B cell (primary cell): ENCODE results near the gene SLC35B2. TPM values are rescaled to one million over a fixed set of nuclear protein-coding genes. Genes with fewer than 3 reads are reported as not detected.

Experiments
- ATAC-seq: fragments of 200-7000 bp; cut with Tn5 transposase; one replicate; pipeline ENCODE4 v1.10.0; 2021; ENCODE audit warnings: low read depth, mild to moderate bottlenecking, moderate number of reproducible peaks, moderate library complexity
- CTCF ChIA-PET: fragments of 350-600 bp; sonication (Branson Sonifier 250); formaldehyde crosslinking; loops from one replicate; lab custom pipeline; 2021; ENCODE audit warnings: antibody characterized with exemption, inconsistent platforms; lab: Charles Lee
- POLR2A ChIA-PET: fragments of 350-600 bp; sonication (Branson Sonifier 250); formaldehyde crosslinking; loops from one replicate; lab custom pipeline; 2021; ENCODE audit warnings: antibody characterized with exemption; lab: Charles Lee
- DNase-seq: peaks from one replicate; pipeline ENCODE4 v3.0.0; 2013
- H2AFZ ChIP-seq: 2 replicates; pipeline ENCODE4 v1.6.1; 2012; ENCODE audit warnings: mild to moderate bottlenecking, low read depth, low read length; ENCODE audit not compliant: insufficient read depth, poor library complexity, severe bottlenecking
- H3K27ac ChIP-seq, 2 donors: 1 replicate in 1 of 2; 2 replicates in 1 of 2; pipeline ENCODE4 v1.5.1; 2012 to 2013; ENCODE audit warnings: low read length in 2 of 2, mild to moderate bottlenecking in 2 of 2, moderate library complexity in 1 of 2
- H3K27me3 ChIP-seq, 4 experiments: fragments of 200-600 bp in 1 of 4; sonication (generic) in 1 of 4; replicated peaks in 1 of 4; 1 replicate in 2 of 4; 2 replicates in 2 of 4; pipeline versions ENCODE4 v1.6.1 to v1.7.0; 2013 to 2016; ENCODE audit warnings: low read length in 3 of 4, mild to moderate bottlenecking in 2 of 4, mixed read lengths in 1 of 4, moderate library complexity in 1 of 4; ENCODE audit not compliant: insufficient read depth in 4 of 4, control insufficient read depth in 3 of 4; ENCODE audit errors: control extremely low read depth in 1 of 4
- H3K36me3 ChIP-seq, 2 experiments: replicated peaks in 1 of 2; 1 replicate in 1 of 2; 2 replicates in 1 of 2; pipeline versions ENCODE4 v1.6.1 to v1.7.1; 2013; ENCODE audit warnings: low read length in 1 of 2; ENCODE audit not compliant: insufficient read depth in 2 of 2, control insufficient read depth in 1 of 2; ENCODE audit errors: control extremely low read depth in 1 of 2, extremely low read depth in 1 of 2
- H3K4me1 ChIP-seq, 2 donors: fragments of 200-600 bp in 1 of 2; sonication (generic) in 1 of 2; 1 replicate in 1 of 2; 2 replicates in 1 of 2; pipeline versions ENCODE4 v1.5.1 to v1.6.1; 2013 to 2017; ENCODE audit warnings: low read length in 2 of 2; ENCODE audit not compliant: control insufficient read depth in 2 of 2, insufficient read depth in 2 of 2
- H3K4me2 ChIP-seq: replicated peaks from 2 replicates; pipeline ENCODE3; 2012; ENCODE audit warnings: mild to moderate bottlenecking, low read depth, low read length; ENCODE audit not compliant: poor library complexity, severe bottlenecking
- H3K4me3 ChIP-seq, 5 experiments: fragments of 200-600 bp in 1 of 5; sonication (generic) in 1 of 5; 1 replicate in 3 of 5; 2 replicates in 2 of 5; pipeline versions ENCODE4 v1.5.1 to v1.7.0; 2011 to 2016; ENCODE audit warnings: low read length in 4 of 5, mild to moderate bottlenecking in 4 of 5, low read depth in 2 of 5, control low read depth in 1 of 5, moderate library complexity in 1 of 5; ENCODE audit not compliant: insufficient read depth in 1 of 5; ENCODE audit errors: control extremely low read depth in 1 of 5, extremely low read depth in 1 of 5
- H3K79me2 ChIP-seq: fragments of 200-600 bp; sonication (generic); one replicate; pipeline ENCODE4 v1.6.0; 2016; ENCODE audit warnings: low read length; ENCODE audit not compliant: control insufficient read depth, insufficient read depth
- H3K9ac ChIP-seq: fragments of 200-600 bp; sonication (generic); 2 replicates; pipeline ENCODE4 v1.6.1; 2017; ENCODE audit warnings: mild to moderate bottlenecking, low read length, moderate library complexity
- H3K9me3 ChIP-seq, 3 donors: one replicate each; pipeline versions ENCODE4 v1.6.1 to v1.7.1; 2013; ENCODE audit warnings: low read length in 2 of 3; ENCODE audit not compliant: control insufficient read depth in 2 of 3, insufficient read depth in 1 of 3; ENCODE audit errors: control extremely low read depth in 1 of 3
- H4K20me1 ChIP-seq: 2 replicates; pipeline ENCODE4 v1.6.0; 2012; ENCODE audit warnings: mild to moderate bottlenecking, low read length; ENCODE audit not compliant: insufficient read depth, control insufficient read depth, poor library complexity, severe bottlenecking
- H3K27ac Mint-ChIP-seq: one replicate; pipeline ENCODE4 v1.8.0; 2021; ENCODE audit warnings: mixed read lengths
- H3K27me3 Mint-ChIP-seq: one replicate; pipeline ENCODE4 v1.8.0; 2021; ENCODE audit warnings: mixed read lengths
- H3K4me1 Mint-ChIP-seq: one replicate; pipeline ENCODE4 v1.8.0; 2021; ENCODE audit warnings: mixed read lengths
- H3K4me3 Mint-ChIP-seq: one replicate; pipeline ENCODE4 v1.8.0; 2021; ENCODE audit warnings: mixed read lengths
- H3K9me3 Mint-ChIP-seq: one replicate; pipeline ENCODE4 v1.8.0; 2022; ENCODE audit warnings: mixed read lengths; ENCODE audit not compliant: insufficient read depth
- EZH2 ChIP-seq: IDR thresholded peaks from 2 replicates; pipeline ENCODE4 v1.6.1; 2012; ENCODE audit warnings: borderline replicate concordance, low read depth, mild to moderate bottlenecking, moderate library complexity, low read length; ENCODE audit not compliant: insufficient read depth, poor library complexity, severe bottlenecking
- WGBS: methylation state at CpG from one replicate; pipeline ENCODE4 v1.1.5; 2013; ENCODE audit warnings: missing lambda C conversion rate; ENCODE audit not compliant: insufficient coverage; 5-methylcytosine and 5-hydroxymethylcytosine counted together
- intact Hi-C: fragments of 100-400 bp; cut with micrococcal nuclease; formaldehyde crosslinking; loops from one replicate; pipeline ENCODE4 v1.10.0; 2022
- polyA plus RNA-seq: library from polyadenylated mRNA; depleted of rRNA; stranded (reverse); fragments of >200 nt; gene quantifications from 2 replicates; pipeline ENCODE4 v1.2.3, GENCODE V29; 2012
- total RNA-seq, 2 donors: library from RNA; stranded (reverse); fragments of 120-200 nt in 1 of 2; gene quantifications; 1 replicate in 1 of 2; 2 replicates in 1 of 2; pipeline versions ENCODE4 v1.2.3 to v1.2.4, GENCODE V29; 2013 to 2022
- TF ChIP-seq, protein P1 (sequence below): fragments of 200-600 bp; IDR thresholded peaks from one replicate; pipeline ENCODE4 v1.8.0; 2022; ENCODE audit warnings: antibody characterized with exemption, mild to moderate bottlenecking

SLC35B2 gene
- total and polyA plus RNA-seq, 2 donors (not counting 1 experiment from before 2014, with no cell fraction given) = 30.0 to 35.2 TPM

GRCh38 chr6:44289726-44290260 is 32.5 kb upstream of the SLC35B2 start:
- TF ChIP-seq EZH2 = no peak
- TF ChIP-seq, protein P1, sequence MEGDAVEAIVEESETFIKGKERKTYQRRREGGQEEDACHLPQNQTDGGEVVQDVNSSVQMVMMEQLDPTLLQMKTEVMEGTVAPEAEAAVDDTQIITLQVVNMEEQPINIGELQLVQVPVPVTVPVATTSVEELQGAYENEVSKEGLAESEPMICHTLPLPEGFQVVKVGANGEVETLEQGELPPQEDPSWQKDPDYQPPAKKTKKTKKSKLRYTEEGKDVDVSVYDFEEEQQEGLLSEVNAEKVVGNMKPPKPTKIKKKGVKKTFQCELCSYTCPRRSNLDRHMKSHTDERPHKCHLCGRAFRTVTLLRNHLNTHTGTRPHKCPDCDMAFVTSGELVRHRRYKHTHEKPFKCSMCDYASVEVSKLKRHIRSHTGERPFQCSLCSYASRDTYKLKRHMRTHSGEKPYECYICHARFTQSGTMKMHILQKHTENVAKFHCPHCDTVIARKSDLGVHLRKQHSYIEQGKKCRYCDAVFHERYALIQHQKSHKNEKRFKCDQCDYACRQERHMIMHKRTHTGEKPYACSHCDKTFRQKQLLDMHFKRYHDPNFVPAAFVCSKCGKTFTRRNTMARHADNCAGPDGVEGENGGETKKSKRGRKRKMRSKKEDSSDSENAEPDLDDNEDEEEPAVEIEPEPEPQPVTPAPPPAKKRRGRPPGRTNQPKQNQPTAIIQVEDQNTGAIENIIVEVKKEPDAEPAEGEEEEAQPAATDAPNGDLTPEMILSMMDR = no peak
- Histone ChIP-seq H4K20me1 (no peaks in the 10 kb centered on the region), H3K4me3 (no peak overlapping the region), H3K4me2 (no peak overlapping the region), H3K9ac (no peak overlapping the region), H3K79me2 (no peaks in the 10 kb centered on the region), H3K9me3 (no peaks in the 10 kb centered on the region), H3K36me3 (no peaks in the 10 kb centered on the region), H3K27me3 (peaks cover 0 to 48% (median 11%) of the 10 kb centered on the region in 4 experiments), H3K27ac (no peak overlapping the region), H2AFZ (no peak overlapping the region), H3K4me1 (no peaks in the 10 kb centered on the region)
- Mint-ChIP-seq H3K4me1 (no peaks in the 10 kb centered on the region), H3K27ac (no peak overlapping the region), H3K4me3 (no peak overlapping the region), H3K9me3 (no peaks in the 10 kb centered on the region), H3K27me3 (peaks cover 69% of the 10 kb centered on the region)
- POLR2A ChIA-PET = interaction anchor here (0.6 kb wide), 1 partner anchor 49 kb away, joined by 3 read pairs; no protein-coding TSS in a partner anchor
- WGBS = 49% methylated on average over 4 of the region's 7 CpGs
- intact Hi-C loops = no loop called here
- no peak for DNase-seq
- CTCF ChIA-PET = no interaction called here
- ATAC-seq = no peak

DNA sequence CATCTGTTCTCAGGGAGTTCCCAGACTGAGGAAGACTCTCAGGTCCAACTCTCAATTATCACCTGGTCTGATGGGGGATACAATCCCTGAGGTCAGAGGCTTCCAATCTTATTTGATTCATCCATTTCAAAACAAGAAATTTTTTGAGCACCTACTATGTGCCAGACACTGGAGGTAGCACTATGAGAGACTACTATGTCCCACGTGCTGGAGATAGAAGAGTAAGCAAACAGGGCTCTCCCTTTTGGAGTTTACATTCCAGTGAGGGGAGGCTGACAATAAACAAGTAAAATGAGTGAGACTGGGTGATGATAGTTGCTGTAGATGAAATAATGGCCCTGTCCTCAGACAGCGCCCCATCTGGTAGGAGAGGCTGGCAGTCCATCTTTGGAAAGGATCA is 29.4 kb upstream of the SLC35B2 start:
- H3K36me3 ChIP-seq = no peaks in the 10 kb centered on the region
- no peak for TF ChIP-seq EZH2
- TF ChIP-seq, protein P1 = no peak
- ChIA-PET CTCF (no interaction called here), POLR2A (no interaction called here)
- H3K9ac ChIP-seq = no peak overlapping the region
- no peak overlapping the region for H3K4me3 Mint-ChIP-seq
- no peak for DNase-seq
- H3K4me1 Mint-ChIP-seq = no peaks in the 10 kb centered on the region
- no peaks in the 10 kb centered on the region for H3K79me2 ChIP-seq
- no peaks in the 10 kb centered on the region for H3K4me1 ChIP-seq
- H3K4me2 ChIP-seq = no peak overlapping the region
- peaks cover 72% of the 10 kb centered on the region for H3K27me3 Mint-ChIP-seq
- no CpG with 5 or more reads among the region's 2 CpGs for WGBS
- peaks cover 0 to 33% (median 6%) of the 10 kb centered on the region in 4 experiments for H3K27me3 ChIP-seq
- no peaks in the 10 kb centered on the region for H3K9me3 Mint-ChIP-seq
- H3K27ac Mint-ChIP-seq = no peak overlapping the region
- H3K27ac ChIP-seq = no peak overlapping the region
- ATAC-seq = no peak
- H2AFZ ChIP-seq = no peak overlapping the region
- no peak overlapping the region for H3K4me3 ChIP-seq
- H4K20me1 ChIP-seq = no peaks in the 10 kb centered on the region
- no peaks in the 10 kb centered on the region for H3K9me3 ChIP-seq
- intact Hi-C loops = no loop called here
